MM.1S (cell line): ENCODE data around the gene SS18L1.

ENCODE experiments used
- DNase-seq: peaks from one replicate; pipeline ENCODE4 v3.0.0-alpha.2; 2015
- H2AFZ ChIP-seq: fragments of 300-600 bp; sonication (generic); 2 replicates; pipeline ENCODE4 v1.6.0; 2016; ENCODE audit warnings: antibody characterized with exemption, low read length
- H3F3A ChIP-seq: fragments of 300-600 bp; sonication (generic); 2 replicates; pipeline ENCODE4 v1.6.1; 2016; ENCODE audit warnings: mild to moderate bottlenecking, antibody characterized with exemption, low read length, moderate library complexity, mixed read lengths; ENCODE audit not compliant: insufficient read depth
- H3K27ac ChIP-seq: fragments of 300-600 bp; sonication (generic); 2 replicates; pipeline ENCODE4 v1.5.1; 2016; ENCODE audit warnings: mild to moderate bottlenecking, low read length
- H3K27me3 ChIP-seq: fragments of 300-600 bp; sonication (generic); replicated peaks from 2 replicates; pipeline ENCODE4 v1.6.0; 2016; ENCODE audit warnings: low read length; ENCODE audit not compliant: insufficient read depth
- H3K36me3 ChIP-seq: fragments of 300-600 bp; sonication (generic); replicated peaks from 2 replicates; pipeline ENCODE4 v1.6.1; 2016; ENCODE audit warnings: mild to moderate bottlenecking, low read length, mixed read lengths; ENCODE audit not compliant: insufficient read depth
- H3K4me1 ChIP-seq: fragments of 300-600 bp; sonication (generic); 2 replicates; pipeline ENCODE4 v1.6.1; 2016; ENCODE audit warnings: low read length, mixed read lengths
- H3K4me2 ChIP-seq: fragments of 300-600 bp; sonication (generic); 2 replicates; pipeline ENCODE4 v1.6.0; 2016; ENCODE audit warnings: low read depth, low read length
- H3K4me3 ChIP-seq: fragments of 300-600 bp; sonication (generic); 2 replicates; pipeline ENCODE4 v1.5.1; 2016; ENCODE audit warnings: low read length, mixed read lengths
- H3K79me2 ChIP-seq: fragments of 300-600 bp; sonication (generic); 2 replicates; pipeline ENCODE4 v1.6.1; 2016; ENCODE audit warnings: mixed run types, low read length, mixed read lengths
- H3K9ac ChIP-seq: fragments of 300-600 bp; sonication (generic); 2 replicates; pipeline ENCODE4 v1.6.1; 2016; ENCODE audit warnings: low read length, mixed read lengths
- H3K9me2 ChIP-seq: fragments of 300-600 bp; sonication (generic); replicated peaks from 2 replicates; pipeline ENCODE4 v1.6.1; 2016; ENCODE audit warnings: mild to moderate bottlenecking, low read length, mixed read lengths; ENCODE audit not compliant: insufficient read depth
- H3K9me3 ChIP-seq: fragments of 300-600 bp; sonication (generic); replicated peaks from 2 replicates; pipeline ENCODE4 v1.6.1; 2016; ENCODE audit warnings: mild to moderate bottlenecking, low read length, mixed read lengths; ENCODE audit not compliant: insufficient read depth
- H4K20me1 ChIP-seq: fragments of 300-600 bp; sonication (generic); 2 replicates; pipeline ENCODE4 v1.6.1; 2016; ENCODE audit warnings: mild to moderate bottlenecking, low read length, moderate library complexity, mixed read lengths; ENCODE audit not compliant: insufficient read depth
- EZH2 ChIP-seq: fragments of 300-600 bp; sonication (generic); optimal IDR thresholded peaks from 2 replicates; pipeline ENCODE3; 2017; ENCODE audit warnings: low read depth, mild to moderate bottlenecking, antibody characterized with exemption, low read length, mixed read lengths
- EZH2phosphoT487 ChIP-seq: fragments of 300-600 bp; sonication (generic); IDR thresholded peaks from 2 replicates; pipeline ENCODE4 v1.6.1; 2018; ENCODE audit warnings: antibody characterized with exemption, low read length
- TF ChIP-seq, protein P1 (sequence below): fragments of 300-600 bp; sonication (generic); IDR thresholded peaks from 2 replicates; pipeline ENCODE4 v1.5.1; 2016; ENCODE audit warnings: antibody characterized with exemption, low read length, mixed read lengths

SS18L1 gene

DNA sequence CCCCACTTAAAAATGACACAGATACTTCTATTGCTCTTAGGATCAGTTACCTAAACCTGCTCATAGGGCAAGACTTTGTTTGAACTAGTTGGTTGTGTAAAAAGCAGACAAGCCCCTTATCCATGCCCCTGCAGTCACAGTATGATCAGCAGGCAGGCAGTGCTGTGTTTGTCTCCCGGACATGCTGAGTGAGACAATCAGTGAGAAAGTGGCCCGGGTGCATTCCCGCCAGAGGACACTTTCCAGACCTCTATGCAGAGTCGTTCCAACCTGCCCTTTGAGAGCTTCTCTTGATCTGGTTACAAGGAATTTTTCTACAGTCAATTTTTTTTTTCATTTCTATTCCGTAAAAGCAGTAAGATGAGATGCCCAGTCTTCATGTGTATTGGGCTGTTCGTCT, 15.1 kb upstream of the SS18L1 start:
- Histone ChIP-seq H3K27me3 (no peaks in the 10 kb centered on the region), H3K4me3 (no peak overlapping the region), H4K20me1 (peaks cover 7% of the 10 kb centered on the region; the same call in 1 of the 2 replicates), H3K4me2 (no peak overlapping the region), H3K4me1 (peaks cover 2% of the 10 kb centered on the region; the same call in 1 of the 2 replicates), H3K9ac (no peak overlapping the region), H3K27ac (no peak overlapping the region), H3K9me2 (no peaks in the 10 kb centered on the region), H3K79me2 (peaks cover 27% of the 10 kb centered on the region), H2AFZ (no peak overlapping the region), H3F3A (no peaks in the 10 kb centered on the region), H3K36me3 (peaks cover 4% of the 10 kb centered on the region; the same call in 1 of the 2 replicates), H3K9me3 (no peaks in the 10 kb centered on the region)
- TF ChIP-seq, protein P1, sequence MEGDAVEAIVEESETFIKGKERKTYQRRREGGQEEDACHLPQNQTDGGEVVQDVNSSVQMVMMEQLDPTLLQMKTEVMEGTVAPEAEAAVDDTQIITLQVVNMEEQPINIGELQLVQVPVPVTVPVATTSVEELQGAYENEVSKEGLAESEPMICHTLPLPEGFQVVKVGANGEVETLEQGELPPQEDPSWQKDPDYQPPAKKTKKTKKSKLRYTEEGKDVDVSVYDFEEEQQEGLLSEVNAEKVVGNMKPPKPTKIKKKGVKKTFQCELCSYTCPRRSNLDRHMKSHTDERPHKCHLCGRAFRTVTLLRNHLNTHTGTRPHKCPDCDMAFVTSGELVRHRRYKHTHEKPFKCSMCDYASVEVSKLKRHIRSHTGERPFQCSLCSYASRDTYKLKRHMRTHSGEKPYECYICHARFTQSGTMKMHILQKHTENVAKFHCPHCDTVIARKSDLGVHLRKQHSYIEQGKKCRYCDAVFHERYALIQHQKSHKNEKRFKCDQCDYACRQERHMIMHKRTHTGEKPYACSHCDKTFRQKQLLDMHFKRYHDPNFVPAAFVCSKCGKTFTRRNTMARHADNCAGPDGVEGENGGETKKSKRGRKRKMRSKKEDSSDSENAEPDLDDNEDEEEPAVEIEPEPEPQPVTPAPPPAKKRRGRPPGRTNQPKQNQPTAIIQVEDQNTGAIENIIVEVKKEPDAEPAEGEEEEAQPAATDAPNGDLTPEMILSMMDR, result no peak
- no peak for TF ChIP-seq EZH2phosphoT487
- no peak for TF ChIP-seq EZH2
- DNase-seq, result no peak

DNA sequence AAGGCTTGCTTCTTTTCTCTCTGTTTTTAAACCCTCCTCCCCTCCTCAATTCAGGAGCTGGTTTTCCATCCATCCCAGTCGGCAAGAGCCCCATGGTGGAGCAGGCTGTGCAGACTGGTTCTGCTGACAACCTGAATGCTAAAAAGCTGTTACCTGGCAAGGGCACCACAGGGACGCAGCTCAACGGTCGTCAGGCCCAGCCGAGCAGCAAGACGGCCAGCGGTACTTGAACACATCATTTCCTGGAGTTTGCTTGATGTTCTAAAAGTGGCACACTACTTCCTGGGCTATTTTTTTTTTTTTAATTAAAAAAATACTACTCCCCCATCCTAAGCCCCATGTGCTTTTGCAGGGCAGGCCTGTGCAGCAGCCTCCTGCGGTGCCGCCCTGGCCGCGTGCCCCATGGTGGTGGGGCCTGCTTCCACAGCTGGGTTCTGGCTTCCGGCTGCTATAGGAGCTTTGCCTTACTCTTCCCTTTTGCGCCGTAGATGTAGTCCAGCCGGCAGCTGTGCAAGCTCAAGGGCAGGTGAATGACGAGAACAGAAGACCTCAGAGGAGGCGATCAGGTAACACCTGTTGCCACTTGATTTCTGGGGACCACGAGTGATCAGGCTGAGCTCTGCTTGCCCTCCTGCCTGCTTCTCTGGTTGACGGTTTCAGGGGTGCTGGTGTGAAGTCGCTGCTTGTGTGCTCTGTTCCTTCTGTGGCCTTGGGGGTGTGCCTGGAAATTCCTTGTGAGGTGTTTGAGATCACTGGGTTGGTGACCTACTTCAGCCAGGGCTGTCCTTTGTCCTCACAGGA, 13.6 kb upstream of the SS18L1 start:
- H3K9ac ChIP-seq, result no peak overlapping the region
- no peaks in the 10 kb centered on the region for H3K9me2 ChIP-seq
- no peak for DNase-seq
- TF ChIP-seq, protein P1, result no peak
- 0 out of 2 replicates have a peak, but pooled peaks cover 7% of the 10 kb centered on the region for H3F3A ChIP-seq
- no peaks in the 10 kb centered on the region for H3K9me3 ChIP-seq
- H4K20me1 ChIP-seq, result no peaks in the 10 kb centered on the region
- no peak overlapping the region for H2AFZ ChIP-seq
- no peak overlapping the region for H3K4me3 ChIP-seq
- no peaks in the 10 kb centered on the region for H3K27me3 ChIP-seq
- H3K4me2 ChIP-seq, result no peak overlapping the region
- no peaks in the 10 kb centered on the region for H3K4me1 ChIP-seq
- peaks cover 4% of the 10 kb centered on the region; the same call in 1 of the 2 replicates for H3K36me3 ChIP-seq
- H3K79me2 ChIP-seq, result peaks cover 15% of the 10 kb centered on the region
- no peak overlapping the region for H3K27ac ChIP-seq

DNA sequence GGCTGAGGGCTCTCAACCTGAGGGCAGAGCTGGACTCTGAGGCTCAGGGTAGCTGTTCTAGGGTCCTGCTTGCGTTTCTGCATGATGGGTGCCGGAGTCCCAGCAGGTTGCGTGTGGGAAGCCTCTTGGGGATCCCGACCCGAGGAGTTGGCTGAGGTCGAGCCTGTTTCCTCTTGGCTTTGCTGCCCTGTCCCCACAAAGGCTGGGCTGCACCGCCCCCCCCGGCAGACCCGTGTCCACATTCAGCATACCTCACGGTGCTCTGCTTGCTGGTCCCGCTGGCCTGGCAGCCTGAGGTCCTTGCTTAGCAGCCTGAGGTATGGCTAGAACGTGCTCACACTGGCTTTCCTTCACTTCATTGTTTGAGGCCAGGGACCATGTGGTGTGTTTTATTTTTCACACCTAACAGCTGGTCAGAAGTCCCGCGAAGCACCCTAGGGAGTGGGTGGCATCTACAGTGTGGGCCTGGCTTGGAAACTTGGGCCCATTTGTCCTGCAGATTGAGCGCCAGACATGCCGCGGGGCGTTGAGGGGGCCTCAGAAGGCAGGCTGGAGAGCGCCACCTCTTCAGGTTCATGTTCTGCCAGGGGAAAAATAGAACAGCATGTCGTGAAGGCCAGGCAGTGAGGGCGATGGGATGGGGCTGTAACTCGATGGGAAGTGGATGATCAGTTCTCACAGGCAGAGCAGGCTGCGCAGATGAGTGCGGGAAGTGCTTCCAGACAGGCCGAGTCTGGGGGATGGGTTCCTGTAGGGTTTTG, 11.8 kb upstream of the SS18L1 start:
- peaks cover 14% of the 10 kb centered on the region; the same call in 1 of the 2 replicates for H3K79me2 ChIP-seq
- H4K20me1 ChIP-seq, result no peaks in the 10 kb centered on the region
- H2AFZ ChIP-seq, result no peak overlapping the region
- peaks cover 13% of the 10 kb centered on the region for H3F3A ChIP-seq
- H3K9ac ChIP-seq, result no peak overlapping the region
- no peaks in the 10 kb centered on the region for H3K36me3 ChIP-seq
- H3K27ac ChIP-seq, result no peak overlapping the region
- no peak for DNase-seq
- no peaks in the 10 kb centered on the region for H3K4me1 ChIP-seq
- no peaks in the 10 kb centered on the region for H3K27me3 ChIP-seq
- no peaks in the 10 kb centered on the region for H3K9me3 ChIP-seq
- H3K4me2 ChIP-seq, result no peak overlapping the region
- TF ChIP-seq, protein P1, result no peak
- no peak for TF ChIP-seq EZH2
- no peak for TF ChIP-seq EZH2phosphoT487
- H3K9me2 ChIP-seq, result no peaks in the 10 kb centered on the region
- no peak overlapping the region for H3K4me3 ChIP-seq
